HG02678 (cell line): Measurements from ENCODE around the gene GPD2.

Source experiments
- ATAC-seq: cut with Tn5 transposase; IDR thresholded peaks from one replicate; pipeline ENCODE4 v1.9.1; 2021; ENCODE audit warnings: mild to moderate bottlenecking, moderate library complexity; ENCODE audit not compliant: unreplicated experiment

GPD2 gene

GRCh38 chr2:156635646-156636045 lies 199.5 kb downstream of the GPD2 start:
- ATAC-seq, result no peak
